Spleen (tissue), 7 donors: ENCODE data around the gene CDC25C.

Experiments
- CTCF ChIP-seq, 11 experiments: fragments of 200-600 bp in 7 of 11; fragments of 450-650 bp in 4 of 11; sonication (generic) in 4 of 11; IDR thresholded peaks in 8 of 11; conservative IDR thresholded peaks in 3 of 11; 1 replicate in 7 of 11; 2 replicates in 4 of 11; pipeline versions ENCODE4 v1.4.0 to v1.8.0; 2016 to 2021; ENCODE audit warnings: antibody characterized with exemption in 11 of 11, inconsistent platforms in 4 of 11, mild to moderate bottlenecking in 1 of 11
- POLR2A ChIP-seq, 3 donors: fragments of 450-650 bp; IDR thresholded peaks; one replicate each; pipeline ENCODE4 v1.5.1; 2017; ENCODE audit warnings: antibody characterized with exemption in 3 of 3, mild to moderate bottlenecking in 1 of 3
- donor health status: DM: no; HTN: no; CAD: no; lungs with moderate emphysema.
- donor health status: DM: no; HTN: no; CAD: no.
- donor health status: DM: no; HTN: no; CAD: no.

GRCh38 chr5:138252944-138253343, 78.7 kb downstream of the CDC25C start:
- TF ChIP-seq CTCF (IDR thresholded peaks at IDR 0.05 in 8 of 11, conservative IDR thresholded peaks at IDR 0.05 in 3 of 11), result no peak
- no peak for TF ChIP-seq POLR2A (IDR thresholded peaks at IDR 0.05)
